Measurements from ENCODE around the gene PDE7B. TPM values are rescaled to one million over a fixed set of nuclear protein-coding genes. Genes with fewer than 3 reads are reported as not detected.

PDE7B gene
- total and polyA plus RNA-seq, 8 donors = 0.29 to 73.2 (median 5.0) TPM

DNA sequence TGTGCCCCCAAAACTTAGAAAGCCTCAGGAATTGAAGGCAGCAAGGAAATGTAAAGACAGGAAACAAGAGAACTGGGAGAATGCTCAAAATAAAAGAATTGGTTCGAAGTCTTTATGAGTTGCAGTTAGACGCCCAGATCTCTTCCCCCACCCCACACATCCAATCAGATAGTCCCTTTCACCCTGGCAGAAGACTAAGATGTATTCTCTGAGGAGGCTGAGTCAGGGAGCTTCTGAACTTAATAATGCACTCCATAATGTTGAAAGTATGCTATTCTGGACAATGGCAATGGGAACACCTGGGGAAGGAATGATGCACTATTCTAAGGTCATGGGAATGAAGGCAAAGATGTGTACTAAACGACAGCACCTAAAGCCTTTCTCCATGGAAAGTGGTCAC, 225.0 kb downstream of the PDE7B start:
- Histone ChIP-seq H3K4me1 (no peaks in the 10 kb centered on the region), H3K9me3 (no peaks in the 10 kb centered on the region), H3K36me3 (no peaks in the 10 kb centered on the region), H3K27me3 (no peaks in the 10 kb centered on the region), H3K27ac (no peak overlapping the region), H3K4me3 (no peak overlapping the region)
- intact Hi-C loops (cut with DNase I; ENCODE audit: low total_unique reads) = no loop called here
- no peak for DNase-seq
- TF ChIP-seq POLR2A (IDR thresholded peaks at IDR 0.05) = no peak
- TF ChIP-seq POLR2AphosphoS5 (IDR thresholded peaks at IDR 0.05) = no peak
- no peak for TF ChIP-seq EP300 (IDR thresholded peaks at IDR 0.05)
- TF ChIP-seq, protein P1, sequence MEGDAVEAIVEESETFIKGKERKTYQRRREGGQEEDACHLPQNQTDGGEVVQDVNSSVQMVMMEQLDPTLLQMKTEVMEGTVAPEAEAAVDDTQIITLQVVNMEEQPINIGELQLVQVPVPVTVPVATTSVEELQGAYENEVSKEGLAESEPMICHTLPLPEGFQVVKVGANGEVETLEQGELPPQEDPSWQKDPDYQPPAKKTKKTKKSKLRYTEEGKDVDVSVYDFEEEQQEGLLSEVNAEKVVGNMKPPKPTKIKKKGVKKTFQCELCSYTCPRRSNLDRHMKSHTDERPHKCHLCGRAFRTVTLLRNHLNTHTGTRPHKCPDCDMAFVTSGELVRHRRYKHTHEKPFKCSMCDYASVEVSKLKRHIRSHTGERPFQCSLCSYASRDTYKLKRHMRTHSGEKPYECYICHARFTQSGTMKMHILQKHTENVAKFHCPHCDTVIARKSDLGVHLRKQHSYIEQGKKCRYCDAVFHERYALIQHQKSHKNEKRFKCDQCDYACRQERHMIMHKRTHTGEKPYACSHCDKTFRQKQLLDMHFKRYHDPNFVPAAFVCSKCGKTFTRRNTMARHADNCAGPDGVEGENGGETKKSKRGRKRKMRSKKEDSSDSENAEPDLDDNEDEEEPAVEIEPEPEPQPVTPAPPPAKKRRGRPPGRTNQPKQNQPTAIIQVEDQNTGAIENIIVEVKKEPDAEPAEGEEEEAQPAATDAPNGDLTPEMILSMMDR (IDR thresholded peaks at IDR 0.05) = no peak
- 88 to 99% (median 92%) methylated on average over 3 of the region's 3 CpGs for WGBS, 5 donors

DNA sequence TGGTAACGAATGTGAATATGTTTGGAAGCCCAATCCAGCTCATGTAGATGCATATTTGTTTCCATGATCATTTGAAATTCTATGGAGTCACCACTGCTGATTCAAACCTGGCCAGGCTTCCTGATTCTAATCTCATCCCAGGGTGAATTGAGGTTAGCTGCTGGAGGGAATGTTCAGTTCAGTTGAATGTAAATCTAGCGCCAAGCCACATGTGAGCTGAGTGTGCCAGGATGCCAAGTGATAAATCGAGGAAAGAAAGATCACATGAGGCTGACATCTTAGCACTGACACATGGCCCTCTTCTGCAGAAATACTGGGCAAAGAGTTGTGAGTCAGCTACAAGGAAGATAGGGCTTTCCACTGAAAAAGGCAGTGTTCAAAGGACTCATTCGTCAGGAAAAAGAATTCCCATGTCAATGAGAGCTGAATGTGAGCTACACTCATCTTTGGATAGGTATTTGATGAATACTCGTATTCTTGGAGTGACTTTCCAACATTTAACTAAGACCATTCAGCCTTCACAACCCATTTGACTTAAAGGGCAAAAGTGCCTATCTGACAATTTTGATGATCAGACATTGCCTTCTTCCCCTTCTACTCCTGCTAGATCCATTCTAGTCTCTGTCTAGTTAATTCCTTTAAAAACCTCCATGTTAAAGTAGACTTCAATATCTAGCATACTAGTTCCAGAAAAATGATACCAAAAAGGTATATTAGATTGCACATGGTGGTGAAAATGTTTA, 226.5 kb downstream of the PDE7B start:
- H3K4me3 ChIP-seq = no peak overlapping the region
- H3K36me3 ChIP-seq = no peaks in the 10 kb centered on the region
- TF ChIP-seq, protein P1 (IDR thresholded peaks at IDR 0.05) = no peak
- TF ChIP-seq POLR2AphosphoS5 (IDR thresholded peaks at IDR 0.05) (peak in 2 of 3 donors; percentile 23 to 28), POLR2A (IDR thresholded peaks at IDR 0.05) (no peak), EP300 (IDR thresholded peaks at IDR 0.05) (peak; percentile 28)
- intact Hi-C loops (cut with DNase I; ENCODE audit: low total_unique reads) = no loop called here
- DNase-seq = no peak
- peaks cover 0 to 3% (median under 1%) of the 10 kb centered on the region in 4 donors for H3K4me1 ChIP-seq
- H3K27ac ChIP-seq = no peak overlapping the region
- H3K27me3 ChIP-seq = no peaks in the 10 kb centered on the region
- WGBS, 5 donors = 63 to 78% (median 73%) methylated on average over 5 of the region's 5 CpGs
- H3K9me3 ChIP-seq = no peaks in the 10 kb centered on the region

DNA sequence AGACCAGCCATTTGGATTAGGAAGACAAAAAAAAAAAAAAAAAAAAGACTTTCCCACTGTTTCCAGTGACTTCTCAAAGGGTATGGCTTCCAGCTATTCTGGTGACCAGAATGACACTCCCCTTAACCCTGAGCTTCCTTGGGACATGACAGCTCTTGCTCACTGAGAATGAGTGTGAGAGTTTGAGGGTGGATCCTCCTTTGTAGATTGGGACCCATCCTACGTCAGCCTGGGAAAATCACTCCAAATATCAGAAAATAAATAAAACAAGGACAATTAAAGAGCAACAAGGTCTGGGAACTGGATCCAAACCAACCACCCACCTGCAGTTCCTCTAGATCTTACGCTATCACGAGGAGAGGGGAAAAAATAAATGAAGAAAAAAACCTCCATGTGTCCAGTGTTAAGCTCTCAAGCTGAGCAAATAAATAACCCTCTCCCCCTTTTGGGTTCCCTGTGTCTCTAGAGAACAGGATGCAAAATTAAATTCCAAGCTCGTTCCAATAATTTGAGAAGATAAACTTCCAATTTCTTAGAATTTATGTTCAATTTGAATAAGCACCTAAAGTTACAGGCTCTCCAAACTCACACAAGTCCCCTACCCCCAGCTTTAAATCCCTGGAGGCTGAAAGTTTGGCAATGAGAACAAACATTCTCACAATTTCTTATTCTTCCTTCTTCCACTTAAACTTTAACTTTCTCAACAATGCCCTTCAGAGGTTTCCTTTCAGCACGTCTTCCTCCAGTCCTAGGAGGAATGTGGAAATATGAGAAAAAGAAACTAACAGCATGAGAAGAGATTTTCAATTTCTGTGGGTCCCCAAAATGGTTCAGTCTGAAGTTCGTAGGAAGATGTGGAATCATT, 228.4 kb downstream of the PDE7B start:
- H3K27me3 ChIP-seq = no peaks in the 10 kb centered on the region
- peaks cover 0 to 12% (median 4%) of the 10 kb centered on the region in 4 donors for H3K4me1 ChIP-seq
- H3K36me3 ChIP-seq = no peaks in the 10 kb centered on the region
- H3K27ac ChIP-seq = peak overlapping the region in 1 of 5 donors; percentile 7
- TF ChIP-seq, protein P1 (IDR thresholded peaks at IDR 0.05) = no peak
- TF ChIP-seq POLR2A (IDR thresholded peaks at IDR 0.05) (no peak), EP300 (IDR thresholded peaks at IDR 0.05) (no peak), POLR2AphosphoS5 (IDR thresholded peaks at IDR 0.05) (no peak)
- no peak overlapping the region for H3K4me3 ChIP-seq
- H3K9me3 ChIP-seq = no peaks in the 10 kb centered on the region
- DNase-seq = no peak
- intact Hi-C loops (cut with DNase I; ENCODE audit: low total_unique reads) = no loop called here
- 61 to 70% (median 62%) methylated on average over 6 of the region's 6 CpGs for WGBS, 5 donors

DNA sequence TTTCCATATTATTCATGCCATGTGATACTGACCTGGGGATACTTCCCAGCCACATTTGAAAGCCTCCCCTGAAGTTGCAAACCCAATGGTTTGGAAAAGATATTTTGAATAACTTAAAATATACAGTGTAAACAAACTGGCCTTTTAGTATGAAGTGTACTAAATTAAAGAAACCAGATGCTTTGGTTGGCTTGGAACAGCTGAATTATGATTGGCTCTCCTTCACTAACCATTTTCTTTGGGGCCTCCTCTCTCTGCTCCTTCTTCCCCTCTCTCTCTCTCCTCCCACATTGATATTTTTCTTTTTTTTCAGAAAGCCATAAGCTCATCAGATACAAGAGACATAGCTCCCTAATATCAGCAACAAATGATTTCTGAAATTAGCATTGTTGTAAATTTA, 232.0 kb downstream of the PDE7B start:
- peak in 1 of 2 donors; percentile 23 for DNase-seq
- Histone ChIP-seq H3K36me3 (no peaks in the 10 kb centered on the region), H3K4me1 (peaks cover 0 to 18% (median 4%) of the 10 kb centered on the region in 4 donors), H3K9me3 (no peaks in the 10 kb centered on the region), H3K27me3 (no peaks in the 10 kb centered on the region), H3K4me3 (no peak overlapping the region), H3K27ac (no peak overlapping the region)
- intact Hi-C loops (cut with DNase I; ENCODE audit: low total_unique reads) = no loop called here
- TF ChIP-seq POLR2A (IDR thresholded peaks at IDR 0.05) (no peak), POLR2AphosphoS5 (IDR thresholded peaks at IDR 0.05) (no peak), EP300 (IDR thresholded peaks at IDR 0.05) (no peak)
- TF ChIP-seq, protein P1 (IDR thresholded peaks at IDR 0.05) = no peak
